Head of caudate nucleus (tissue), 42 donors: ENCODE results near the gene CARNS1.

Experiments
- DNase-seq, 42 donors: peaks; one replicate each; pipeline versions ENCODE4 v3.0.0 to v3.0.0-alpha.2; 2020 to 2021; ENCODE audit warnings: mixed read lengths in 7 of 42
- intact Hi-C: fragments of 100-400 bp; cut with DNase I; formaldehyde crosslinking; loops from one replicate; pipeline ENCODE4 v1.15.0; 2022

CARNS1 gene

DNA sequence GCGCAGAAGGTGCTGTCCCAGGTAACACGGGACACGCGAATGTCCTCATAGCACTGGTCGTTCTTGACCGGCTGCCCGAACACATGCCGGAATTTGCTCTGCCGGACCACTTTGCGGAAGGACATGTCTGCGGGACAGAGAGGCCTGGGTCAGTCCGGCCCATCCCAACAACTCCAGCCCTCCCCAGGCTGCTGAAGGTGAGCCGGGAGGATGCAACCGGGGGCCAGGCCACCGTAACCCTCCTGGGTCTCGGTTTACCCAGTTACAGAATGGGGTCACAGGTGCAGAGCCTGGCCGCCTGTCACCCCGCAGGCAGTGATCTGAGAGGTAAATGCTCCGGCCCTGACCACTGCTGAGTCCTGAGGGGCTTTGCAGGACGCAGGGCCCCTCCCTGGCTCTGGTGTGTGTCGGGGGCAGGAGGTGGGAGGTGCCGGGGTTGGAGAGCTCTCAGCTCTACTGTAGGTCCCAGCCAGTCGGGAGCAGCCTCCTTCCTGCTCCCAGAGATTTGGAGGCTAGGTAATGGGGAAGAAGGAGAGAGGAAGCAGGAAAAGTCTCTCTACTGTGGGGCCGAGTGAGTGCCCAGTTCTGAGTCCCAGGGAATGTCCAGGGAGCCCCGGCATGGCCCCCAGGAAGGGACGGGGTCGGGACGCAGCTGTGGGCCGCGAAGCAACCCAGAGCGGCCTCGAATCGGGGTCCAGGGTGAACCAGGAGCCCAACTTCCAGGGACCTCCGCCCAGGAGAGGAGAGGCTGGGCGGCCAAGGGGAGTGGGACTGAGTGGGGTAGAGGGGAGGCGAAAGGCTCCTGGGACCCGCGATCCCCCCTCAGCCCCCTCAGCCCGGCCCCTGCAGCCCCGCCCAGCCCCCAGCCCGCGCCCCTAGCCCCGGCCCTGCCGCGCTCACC lies 27.3 kb downstream of the CARNS1 start:
- no peak for DNase-seq

GRCh38 chr11:67445515-67445914 lies 30.0 kb downstream of the CARNS1 start:
- intact Hi-C loops: no loop called here
- DNase-seq: no peak

More for the DNA sequence above, 27.3 kb downstream of the CARNS1 start:
- intact Hi-C loops: no loop called here

GRCh38 chr11:67448220-67448609 lies 32.7 kb downstream of the CARNS1 start:
- DNase-seq: no peak
- intact Hi-C loops: no loop called here

- intact Hi-C loops: no loop called here
- DNase-seq: peak in 1 of 42 donors; percentile 26
These were observed 33.8 kb downstream of the CARNS1 start for GRCh38 chr11:67449116-67449844.

DNA sequence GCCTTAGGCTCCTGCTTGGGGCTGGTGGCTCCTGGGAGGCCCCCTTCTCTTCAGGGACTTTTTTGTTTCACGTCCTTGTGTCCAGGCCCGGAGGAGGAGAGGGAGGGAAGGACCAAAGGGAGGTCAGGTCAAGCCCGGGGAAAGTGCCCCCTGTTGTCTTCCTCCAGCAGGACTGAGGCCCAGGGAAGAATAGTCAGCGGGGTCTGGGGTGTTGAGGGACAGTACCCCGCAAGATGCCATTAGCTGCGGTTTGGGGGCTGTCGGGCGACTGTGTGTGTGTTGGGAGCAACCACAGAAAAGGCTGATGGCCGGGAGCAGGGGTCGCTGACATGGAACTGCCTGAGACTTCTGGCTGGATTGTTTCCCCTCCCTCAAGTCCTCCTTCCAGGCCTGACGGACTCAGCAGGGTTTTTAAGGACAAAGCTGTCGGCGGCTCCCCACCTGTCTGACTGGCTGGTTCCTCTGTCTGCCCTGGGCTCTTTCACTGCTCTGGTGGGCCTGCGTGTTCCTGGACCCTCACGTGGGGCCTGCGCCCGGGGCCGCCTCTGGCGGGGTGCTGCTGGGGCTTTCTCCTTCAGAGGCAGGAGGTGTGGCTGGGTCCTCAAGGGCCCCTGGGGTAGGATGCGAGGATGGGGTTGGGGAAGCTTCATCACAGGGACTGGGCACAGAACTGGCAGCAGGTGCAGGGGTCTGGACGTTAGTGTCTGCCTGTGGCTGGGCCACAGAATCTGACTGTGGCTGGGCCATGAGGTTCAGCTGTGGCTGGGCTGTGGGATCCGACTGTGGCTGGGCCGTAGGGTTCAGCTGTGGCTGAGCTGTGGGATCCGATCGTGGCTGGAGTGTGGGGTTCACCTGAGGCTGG lies 35.5 kb downstream of the CARNS1 start:
- DNase-seq: no peak
- intact Hi-C loops: no loop called here

DNA sequence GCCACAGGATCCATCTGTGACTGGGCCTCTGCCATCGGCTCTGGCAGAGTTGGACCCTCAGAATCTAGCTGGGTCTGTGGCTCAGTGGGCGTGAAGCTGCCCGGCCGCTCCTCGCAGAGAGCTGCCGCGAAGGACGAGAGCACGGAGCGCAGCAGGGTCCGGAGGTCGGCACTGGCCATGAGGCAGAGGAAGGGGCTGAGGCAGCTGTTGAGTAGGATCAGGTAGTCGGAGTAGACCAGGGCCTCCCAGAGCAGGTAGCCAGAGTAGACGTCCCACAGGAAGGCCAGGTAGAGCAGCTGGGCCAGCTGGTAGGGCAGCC lies 36.1 kb downstream of the CARNS1 start:
- DNase-seq: no peak
- intact Hi-C loops: no loop called here

DNA sequence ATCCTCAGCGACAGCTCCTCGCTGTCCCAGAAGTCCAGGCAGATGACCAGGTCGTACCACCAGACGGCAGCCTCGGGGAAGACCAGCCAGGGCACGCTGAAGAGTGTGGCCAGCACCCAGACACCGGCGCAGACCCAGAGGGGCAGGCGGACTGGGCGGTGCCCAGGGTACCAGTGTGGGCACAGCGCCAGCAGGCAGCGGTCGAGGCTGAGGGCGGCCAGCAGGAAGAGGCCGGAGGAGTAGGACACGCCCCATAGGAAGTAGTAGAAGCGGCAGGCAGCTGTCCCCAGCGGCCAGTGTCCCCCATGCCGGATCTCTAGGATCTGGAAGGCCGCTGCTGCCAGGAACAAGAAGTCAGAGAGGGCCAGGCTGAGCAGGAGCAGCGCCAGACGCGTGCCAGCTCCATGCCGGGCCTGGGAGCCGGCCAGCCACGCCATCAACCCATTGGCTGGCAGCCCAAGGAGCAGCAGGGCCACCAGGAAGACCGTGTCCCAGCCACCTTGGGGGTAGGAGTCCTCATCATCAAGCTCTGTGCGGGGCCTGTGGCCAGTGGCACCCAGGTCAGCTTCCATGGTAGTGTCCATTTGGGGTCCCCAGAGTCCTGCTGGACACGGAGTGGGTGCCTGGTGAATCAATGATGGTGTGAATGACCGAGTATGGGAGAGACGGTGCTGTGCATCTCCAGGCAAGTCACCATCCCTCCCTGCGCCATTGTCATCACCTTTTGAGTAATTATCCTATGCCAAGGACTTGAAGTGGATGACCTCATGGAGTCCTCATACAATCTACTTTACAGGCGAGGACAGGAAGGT lies 36.9 kb downstream of the CARNS1 start, which contains the start of gene GPR152:
GPR152 (minus strand) TSS at position 589 of the 812 bp plus-strand sequence; CDS start at position 584, 5 bp downstream.
- DNase-seq: peak in 1 of 42 donors; percentile 24
- intact Hi-C loops: no loop called here

GRCh38 chr11:67453816-67454732 lies 38.6 kb downstream of the CARNS1 start:
- intact Hi-C loops: no loop called here
- no peak for DNase-seq

- intact Hi-C loops: no loop called here
- no peak for DNase-seq
These were observed 39.6 kb downstream of the CARNS1 start, which contains the start of gene CABP4 for GRCh38 chr11:67455054-67455453. TSS of gene CABP4 (plus strand) at chr11:67455354. CDS start at chr11:67455424, 70 bp downstream.

GRCh38 chr11:67456068-67456705 lies 40.7 kb downstream of the CARNS1 start:
- intact Hi-C loops: no loop called here
- DNase-seq: no peak

DNA sequence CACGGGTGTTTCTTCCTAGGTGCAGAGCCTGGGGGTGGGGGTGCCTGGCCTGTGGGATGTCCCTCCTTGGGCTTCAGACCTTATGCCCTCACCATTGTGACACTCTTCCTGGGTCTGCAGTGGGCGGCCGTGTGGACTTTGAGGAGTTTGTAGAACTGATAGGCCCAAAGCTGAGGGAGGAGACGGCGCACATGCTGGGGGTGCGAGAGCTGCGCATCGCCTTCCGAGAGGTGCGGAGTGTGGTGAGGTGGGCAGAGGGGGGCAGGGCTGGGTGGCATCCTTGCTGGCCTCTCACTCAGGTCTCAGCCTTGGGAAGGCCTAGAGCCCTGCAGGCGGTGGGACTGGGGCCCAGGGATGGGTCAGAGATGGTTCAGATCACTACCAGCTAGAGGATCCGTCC lies 42.0 kb downstream of the CARNS1 start:
- DNase-seq: no peak

DNA sequence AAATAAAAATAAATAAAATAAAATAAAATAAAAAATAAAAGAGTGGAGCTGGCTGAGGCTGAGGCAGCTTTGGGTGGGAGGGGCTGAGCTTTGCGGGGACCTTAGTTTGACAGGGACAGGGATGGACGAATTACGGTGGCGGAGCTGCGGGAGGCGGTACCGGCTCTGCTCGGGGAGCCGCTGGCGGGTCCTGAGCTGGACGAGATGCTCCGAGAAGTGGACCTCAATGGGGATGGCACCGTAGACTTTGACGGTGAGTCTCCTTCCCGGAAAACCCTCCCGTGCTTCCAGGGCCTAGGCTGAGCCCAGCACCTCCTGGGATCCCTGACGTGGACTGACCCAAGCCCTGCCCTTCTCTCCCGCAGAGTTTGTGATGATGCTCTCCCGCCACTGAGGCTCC lies 42.8 kb downstream of the CARNS1 start:
- intact Hi-C loops: no loop called here
- DNase-seq: no peak

More for the DNA sequence above, 42.0 kb downstream of the CARNS1 start:
- intact Hi-C loops: no loop called here

GRCh38 chr11:67463186-67463585 lies 47.7 kb downstream of the CARNS1 start:
- intact Hi-C loops: no loop called here
- no peak for DNase-seq

- DNase-seq: peak in 19 of 42 donors; percentile 24 to 81 (median 58)
- intact Hi-C loops: no loop called here
These were observed 48.4 kb downstream of the CARNS1 start for GRCh38 chr11:67463680-67464410.

- intact Hi-C loops: loop anchor here (5.0 kb wide), 1 partner anchor 62 kb away; the partner anchor contains the start of genes PPP1CA and TBC1D10C
- peak; percentile 58 to 92 (median 83) for DNase-seq
These were observed 49.1 kb downstream of the CARNS1 start for GRCh38 chr11:67464411-67465188.
